Keratinocyte (primary cell): ENCODE data around the gene SOCS3.

ENCODE experiments used
- EZH2 ChIP-seq: IDR thresholded peaks from one replicate; pipeline ENCODE4 v1.6.1; 2012; ENCODE audit warnings: inconsistent platforms, mild to moderate bottlenecking, low read length, moderate library complexity
- TF ChIP-seq, protein P1 (sequence below), 3 experiments: IDR thresholded peaks in 1 of 3; conservative IDR thresholded peaks in 1 of 3; optimal IDR thresholded peaks in 1 of 3; 2 replicates in 2 of 3; 3 replicates in 1 of 3; pipeline versions ENCODE3 to v1.5.1; 2011; ENCODE audit warnings: low read length in 3 of 3, mild to moderate bottlenecking in 3 of 3, moderate library complexity in 2 of 3, control low read depth in 1 of 3, inconsistent platforms in 1 of 3; ENCODE audit not compliant: insufficient read depth in 2 of 3; ENCODE audit errors: extremely low read depth in 1 of 3

DNA sequence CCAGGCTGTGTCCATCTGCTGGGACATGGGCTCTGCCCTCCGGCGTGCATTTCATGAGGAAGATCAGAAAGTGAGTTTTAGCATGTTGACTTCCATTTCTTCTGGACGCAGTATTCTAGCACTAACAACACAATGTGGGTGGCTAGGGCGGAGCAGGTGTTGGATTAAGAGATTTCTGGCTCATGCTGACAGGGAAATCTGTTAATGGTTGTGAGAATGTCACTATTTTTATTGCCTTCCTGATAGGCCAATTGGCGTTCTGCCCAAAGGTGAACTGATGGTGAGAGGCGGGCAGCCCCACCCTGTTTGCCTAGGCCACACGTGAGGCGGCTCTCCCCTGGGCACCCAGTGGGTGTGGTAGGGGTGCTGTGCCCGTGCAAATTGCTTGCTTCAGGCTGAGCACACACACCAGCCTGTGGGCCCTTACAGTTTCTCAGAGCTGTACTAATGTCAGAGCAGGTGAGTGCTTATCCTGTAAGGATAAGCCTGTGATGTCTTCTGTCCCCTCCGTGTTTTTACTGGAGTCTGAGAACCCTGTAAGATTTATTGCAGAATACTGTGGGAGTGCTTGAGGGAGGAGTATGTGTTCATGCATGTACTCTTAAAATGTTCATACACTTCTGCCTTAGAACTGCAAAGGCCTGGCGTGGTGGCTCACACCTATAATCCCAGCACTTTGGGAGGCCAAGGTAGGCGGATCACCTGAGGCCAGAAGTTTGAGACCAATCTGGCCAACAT is 49.5 kb upstream of the SOCS3 start:
- TF ChIP-seq, protein P1, sequence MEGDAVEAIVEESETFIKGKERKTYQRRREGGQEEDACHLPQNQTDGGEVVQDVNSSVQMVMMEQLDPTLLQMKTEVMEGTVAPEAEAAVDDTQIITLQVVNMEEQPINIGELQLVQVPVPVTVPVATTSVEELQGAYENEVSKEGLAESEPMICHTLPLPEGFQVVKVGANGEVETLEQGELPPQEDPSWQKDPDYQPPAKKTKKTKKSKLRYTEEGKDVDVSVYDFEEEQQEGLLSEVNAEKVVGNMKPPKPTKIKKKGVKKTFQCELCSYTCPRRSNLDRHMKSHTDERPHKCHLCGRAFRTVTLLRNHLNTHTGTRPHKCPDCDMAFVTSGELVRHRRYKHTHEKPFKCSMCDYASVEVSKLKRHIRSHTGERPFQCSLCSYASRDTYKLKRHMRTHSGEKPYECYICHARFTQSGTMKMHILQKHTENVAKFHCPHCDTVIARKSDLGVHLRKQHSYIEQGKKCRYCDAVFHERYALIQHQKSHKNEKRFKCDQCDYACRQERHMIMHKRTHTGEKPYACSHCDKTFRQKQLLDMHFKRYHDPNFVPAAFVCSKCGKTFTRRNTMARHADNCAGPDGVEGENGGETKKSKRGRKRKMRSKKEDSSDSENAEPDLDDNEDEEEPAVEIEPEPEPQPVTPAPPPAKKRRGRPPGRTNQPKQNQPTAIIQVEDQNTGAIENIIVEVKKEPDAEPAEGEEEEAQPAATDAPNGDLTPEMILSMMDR (optimal IDR thresholded peaks at IDR 0.05 in 1 of 3, IDR thresholded peaks at IDR 0.05 in 1 of 3, conservative IDR thresholded peaks at IDR 0.05 in 1 of 3; ENCODE audit: extremely low read depth in 1 of 3, insufficient read depth in 2 of 3, low read length in 3 of 3), result no peak
- no peak for TF ChIP-seq EZH2
